ENCODE results near the gene ZBTB43. TPM values are rescaled to one million over a fixed set of nuclear protein-coding genes. Genes with fewer than 3 reads are reported as not detected.

The ZBTB43 gene
- total RNA-seq, 2 experiments from 2014 or later, result 4.1 to 6.4 TPM

- Histone ChIP-seq H3K4me1 (ENCODE audit: insufficient read depth, low read length, poor library complexity, severe bottlenecking) (no peaks in the 10 kb centered on the region), H3K79me2 (ENCODE audit: insufficient read depth, low read depth, low read length) (no peaks in the 10 kb centered on the region), H3K4me2 (ENCODE audit: low read length) (no peak overlapping the region), H3K9me3 (ENCODE audit: low read length) (no peaks in the 10 kb centered on the region), H3K27ac (ENCODE audit: low read depth, low read length, poor library complexity, severe bottlenecking) (no peak overlapping the region), H2AFZ (ENCODE audit: low read length) (no peak overlapping the region), H3K9me2 (ENCODE audit: insufficient read depth, low read length) (no peaks in the 10 kb centered on the region), H3K4me3 (ENCODE audit: low read depth, low read length, poor library complexity, severe bottlenecking) (no peak overlapping the region), H4K20me1 (ENCODE audit: insufficient read depth, low read length) (no peaks in the 10 kb centered on the region), H3K36me3 (ENCODE audit: insufficient read depth, low read length) (no peaks in the 10 kb centered on the region)
- TF ChIP-seq EZH2phosphoT487 (IDR thresholded peaks at IDR 0.05; ENCODE audit: borderline replicate concordance, low read depth, low read length) (no peak), CTCF (conservative IDR thresholded peaks at IDR 0.05; ENCODE audit: low read length) (no peak)
- ChIA-PET POLR2A (no interaction called here), CTCF (ENCODE audit: unreplicated experiment) (no interaction called here)
- BruUV-seq (replicated peaks), result no TSS peak
- intact Hi-C loops (cut with micrococcal nuclease; ENCODE audit: unreplicated experiment), result no loop called here
- no peak for DNase-seq (ENCODE audit: low spot score)
Measured at GRCh38 chr9:126847051-126847450, 42.2 kb downstream of the ZBTB43 start.

- Histone ChIP-seq H4K20me1 (ENCODE audit: insufficient read depth, low read length) (no peaks in the 10 kb centered on the region), H3K79me2 (ENCODE audit: insufficient read depth, low read depth, low read length) (no peaks in the 10 kb centered on the region), H3K4me2 (ENCODE audit: low read length) (no peak overlapping the region), H3K36me3 (ENCODE audit: insufficient read depth, low read length) (no peaks in the 10 kb centered on the region), H2AFZ (ENCODE audit: low read length) (no peak overlapping the region), H3K4me3 (ENCODE audit: low read depth, low read length, poor library complexity, severe bottlenecking) (no peak overlapping the region), H3K9me3 (ENCODE audit: low read length) (no peaks in the 10 kb centered on the region), H3K9me2 (ENCODE audit: insufficient read depth, low read length) (no peaks in the 10 kb centered on the region), H3K27ac (ENCODE audit: low read depth, low read length, poor library complexity, severe bottlenecking) (no peak overlapping the region), H3K4me1 (ENCODE audit: insufficient read depth, low read length, poor library complexity, severe bottlenecking) (no peaks in the 10 kb centered on the region)
- BruUV-seq (replicated peaks), result no TSS peak
- no peak for DNase-seq (ENCODE audit: low spot score)
- ChIA-PET POLR2A (interaction anchor here (0.6 kb wide), 1 partner anchor 20 kb away, joined by 5 read pairs; no protein-coding TSS in a partner anchor), CTCF (ENCODE audit: unreplicated experiment) (no interaction called here)
- intact Hi-C loops (cut with micrococcal nuclease; ENCODE audit: unreplicated experiment), result no loop called here
- TF ChIP-seq EZH2phosphoT487 (IDR thresholded peaks at IDR 0.05; ENCODE audit: borderline replicate concordance, low read depth, low read length) (no peak), CTCF (conservative IDR thresholded peaks at IDR 0.05; ENCODE audit: low read length) (no peak)
Measured at GRCh38 chr9:126849591-126850225, 44.9 kb downstream of the ZBTB43 start.

- Histone ChIP-seq H3K79me2 (ENCODE audit: insufficient read depth, low read depth, low read length) (no peaks in the 10 kb centered on the region), H4K20me1 (ENCODE audit: insufficient read depth, low read length) (no peaks in the 10 kb centered on the region), H3K36me3 (ENCODE audit: insufficient read depth, low read length) (no peaks in the 10 kb centered on the region), H3K27ac (ENCODE audit: low read depth, low read length, poor library complexity, severe bottlenecking) (no peak overlapping the region), H3K9me3 (ENCODE audit: low read length) (no peaks in the 10 kb centered on the region), H3K4me1 (ENCODE audit: insufficient read depth, low read length, poor library complexity, severe bottlenecking) (no peaks in the 10 kb centered on the region), H3K4me2 (ENCODE audit: low read length) (no peak overlapping the region), H3K9me2 (ENCODE audit: insufficient read depth, low read length) (no peaks in the 10 kb centered on the region), H2AFZ (ENCODE audit: low read length) (no peak overlapping the region), H3K4me3 (ENCODE audit: low read depth, low read length, poor library complexity, severe bottlenecking) (no peak overlapping the region)
- intact Hi-C loops (cut with micrococcal nuclease; ENCODE audit: unreplicated experiment), result no loop called here
- POLR2A ChIA-PET, result interaction anchor here (0.7 kb wide), 1 partner anchor 281 kb away, joined by 3 read pairs; no protein-coding TSS in a partner anchor
- DNase-seq (ENCODE audit: low spot score), result no peak
- CTCF ChIA-PET (ENCODE audit: unreplicated experiment), result no interaction called here
- BruUV-seq (replicated peaks), result no TSS peak
- TF ChIP-seq EZH2phosphoT487 (IDR thresholded peaks at IDR 0.05; ENCODE audit: borderline replicate concordance, low read depth, low read length) (no peak), CTCF (conservative IDR thresholded peaks at IDR 0.05; ENCODE audit: low read length) (no peak)
Measured at GRCh38 chr9:126851286-126851880, 46.5 kb downstream of the ZBTB43 start.

All from OCI-LY7 (cell line).